SK-N-SH treated with all-trans-retinoic acid at 6 μM for 48 hours (cell line): ENCODE data around the gene SHOC2.

Source experiments
- ATAC-seq: fragments of 200-7000 bp; cut with Tn5 transposase; 3 replicates; pipeline ENCODE4 v1.9.1; 2020; ENCODE audit warnings: mild to moderate bottlenecking, moderate library complexity
- ARNTL ChIP-seq: fragments of 450-650 bp; formaldehyde crosslinking; IDR thresholded peaks from 2 replicates; pipeline ENCODE4 v1.5.0; 2020; ENCODE audit warnings: low read depth, mild to moderate bottlenecking, moderate library complexity, borderline replicate concordance
- BACH2 ChIP-seq: fragments of 250-450 bp; sonication (Bioruptor Pico); IDR thresholded peaks from 2 replicates; pipeline ENCODE4 v1.9.0; 2021; ENCODE audit warnings: mild to moderate bottlenecking, borderline replicate concordance
- CSDC2 ChIP-seq: fragments of 250-450 bp; sonication (Bioruptor Pico); IDR thresholded peaks from 2 replicates; pipeline ENCODE4 v1.5.0; 2020; ENCODE audit warnings: mild to moderate bottlenecking, moderate library complexity
- ESRRG ChIP-seq: fragments of 250-450 bp; sonication (Bioruptor Pico); IDR thresholded peaks from 2 replicates; pipeline ENCODE4 v1.6.1; 2021; ENCODE audit warnings: mild to moderate bottlenecking
- GLIS3 ChIP-seq: fragments of 250-450 bp; sonication (Bioruptor Pico); IDR thresholded peaks from 2 replicates; pipeline ENCODE4 v1.5.0; 2020; ENCODE audit warnings: mild to moderate bottlenecking, moderate library complexity
- OSR1 ChIP-seq: fragments of 250-450 bp; sonication (Bioruptor Pico); IDR thresholded peaks from 2 replicates; pipeline ENCODE4 v1.8.0; 2022; ENCODE audit warnings: moderate library complexity, mild to moderate bottlenecking, inconsistent platforms
- RARB ChIP-seq: fragments of 250-450 bp; sonication (Bioruptor Pico); IDR thresholded peaks from 2 replicates; pipeline ENCODE4 v1.8.0; 2021; ENCODE audit warnings: mild to moderate bottlenecking, moderate library complexity
- SNAI2 ChIP-seq: fragments of 250-450 bp; sonication (Bioruptor Pico); IDR thresholded peaks from 2 replicates; pipeline ENCODE4 v1.5.0; 2020; ENCODE audit warnings: mild to moderate bottlenecking, moderate library complexity
- TCF4 ChIP-seq: fragments of 250-450 bp; sonication (Bioruptor Pico); IDR thresholded peaks from 2 replicates; pipeline ENCODE4 v1.8.0; 2021; ENCODE audit warnings: mild to moderate bottlenecking, moderate library complexity, borderline replicate concordance
- TOX ChIP-seq: fragments of 250-450 bp; sonication (Bioruptor Pico); IDR thresholded peaks from 2 replicates; pipeline ENCODE4 v1.8.0; 2021; ENCODE audit warnings: mild to moderate bottlenecking, moderate library complexity, borderline replicate concordance
- ZC3H10 ChIP-seq: fragments of 250-450 bp; sonication (Bioruptor Pico); IDR thresholded peaks from 2 replicates; pipeline ENCODE4 v1.5.1; 2021; ENCODE audit warnings: mild to moderate bottlenecking, moderate library complexity
- ZFP3 ChIP-seq: fragments of 250-450 bp; sonication (Bioruptor Pico); IDR thresholded peaks from 2 replicates; pipeline ENCODE4 v1.5.0; 2020; ENCODE audit warnings: mild to moderate bottlenecking, moderate library complexity
- ZFP30 ChIP-seq: fragments of 450-650 bp; formaldehyde crosslinking; IDR thresholded peaks from 2 replicates; pipeline ENCODE4 v1.5.0; 2022; ENCODE audit warnings: mild to moderate bottlenecking, moderate library complexity
- ZNF565 ChIP-seq: fragments of 450-650 bp; formaldehyde crosslinking; conservative IDR thresholded peaks from 2 replicates; pipeline ENCODE4 v1.5.0; 2020; ENCODE audit warnings: low read depth, mild to moderate bottlenecking, moderate library complexity
- ZNF70 ChIP-seq: fragments of 450-650 bp; formaldehyde crosslinking; IDR thresholded peaks from 2 replicates; pipeline ENCODE4 v1.5.0; 2020; ENCODE audit warnings: mild to moderate bottlenecking, moderate library complexity
- ZNF8 ChIP-seq: fragments of 450-650 bp; formaldehyde crosslinking; IDR thresholded peaks from 2 replicates; pipeline ENCODE4 v1.5.0; 2020; ENCODE audit warnings: mild to moderate bottlenecking, moderate library complexity
- TF ChIP-seq, protein P1 (sequence below): fragments of 250-450 bp; sonication (Bioruptor Pico); IDR thresholded peaks from 2 replicates; pipeline ENCODE4 v1.5.0; 2020; ENCODE audit warnings: mild to moderate bottlenecking, moderate library complexity
- TF ChIP-seq, protein P2 (sequence below): fragments of 250-450 bp; sonication (Bioruptor Pico); IDR thresholded peaks from 2 replicates; pipeline ENCODE4 v1.8.0; 2020; ENCODE audit warnings: mild to moderate bottlenecking, moderate library complexity, borderline replicate concordance
- TF ChIP-seq, protein P3 (sequence below): fragments of 250-450 bp; sonication (Bioruptor Pico); IDR thresholded peaks from 2 replicates; pipeline ENCODE4 v1.8.0; 2021; ENCODE audit warnings: low read depth, mild to moderate bottlenecking, moderate library complexity, borderline replicate concordance
- TF ChIP-seq, protein P4 (sequence below): fragments of 250-450 bp; sonication (Bioruptor Pico); IDR thresholded peaks from 2 replicates; pipeline ENCODE4 v1.5.1; 2021; ENCODE audit warnings: mild to moderate bottlenecking, moderate library complexity

The SHOC2 gene

DNA sequence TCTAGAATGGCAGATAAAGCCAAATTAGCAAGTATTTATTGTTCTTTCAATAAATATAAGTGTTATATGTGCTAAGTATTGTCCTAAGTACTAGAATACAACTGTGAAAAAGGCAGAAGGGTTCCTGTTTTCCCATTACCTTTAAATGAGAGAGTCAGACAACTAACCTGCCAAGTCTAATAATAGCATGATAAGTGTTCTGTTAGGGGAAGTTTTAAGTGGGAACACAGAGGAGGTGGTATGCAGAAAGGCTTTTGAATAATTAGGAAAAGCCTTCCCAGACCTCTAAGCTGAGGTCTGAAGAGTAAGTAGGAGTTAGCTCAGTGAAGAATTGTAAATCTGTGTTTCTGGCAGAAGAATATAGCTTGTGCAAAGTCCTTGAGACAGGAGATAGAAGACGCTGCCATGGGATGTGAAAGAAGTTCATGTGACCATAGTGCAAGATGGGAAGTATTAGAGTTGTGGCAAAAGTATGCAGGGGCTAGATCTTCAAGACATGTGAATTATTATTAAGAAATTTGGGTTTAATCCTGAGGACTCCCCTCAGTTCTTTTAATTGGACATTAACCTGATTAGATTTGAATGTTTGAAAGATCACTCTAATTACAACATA, 12.5 kb downstream of the SHOC2 start:
- TF ChIP-seq RARB (no peak), ESRRG (no peak), ZNF70 (CRISPR knock-in tag) (no peak), ZC3H10 (CRISPR knock-in tag) (no peak)
- TF ChIP-seq, protein P1, sequence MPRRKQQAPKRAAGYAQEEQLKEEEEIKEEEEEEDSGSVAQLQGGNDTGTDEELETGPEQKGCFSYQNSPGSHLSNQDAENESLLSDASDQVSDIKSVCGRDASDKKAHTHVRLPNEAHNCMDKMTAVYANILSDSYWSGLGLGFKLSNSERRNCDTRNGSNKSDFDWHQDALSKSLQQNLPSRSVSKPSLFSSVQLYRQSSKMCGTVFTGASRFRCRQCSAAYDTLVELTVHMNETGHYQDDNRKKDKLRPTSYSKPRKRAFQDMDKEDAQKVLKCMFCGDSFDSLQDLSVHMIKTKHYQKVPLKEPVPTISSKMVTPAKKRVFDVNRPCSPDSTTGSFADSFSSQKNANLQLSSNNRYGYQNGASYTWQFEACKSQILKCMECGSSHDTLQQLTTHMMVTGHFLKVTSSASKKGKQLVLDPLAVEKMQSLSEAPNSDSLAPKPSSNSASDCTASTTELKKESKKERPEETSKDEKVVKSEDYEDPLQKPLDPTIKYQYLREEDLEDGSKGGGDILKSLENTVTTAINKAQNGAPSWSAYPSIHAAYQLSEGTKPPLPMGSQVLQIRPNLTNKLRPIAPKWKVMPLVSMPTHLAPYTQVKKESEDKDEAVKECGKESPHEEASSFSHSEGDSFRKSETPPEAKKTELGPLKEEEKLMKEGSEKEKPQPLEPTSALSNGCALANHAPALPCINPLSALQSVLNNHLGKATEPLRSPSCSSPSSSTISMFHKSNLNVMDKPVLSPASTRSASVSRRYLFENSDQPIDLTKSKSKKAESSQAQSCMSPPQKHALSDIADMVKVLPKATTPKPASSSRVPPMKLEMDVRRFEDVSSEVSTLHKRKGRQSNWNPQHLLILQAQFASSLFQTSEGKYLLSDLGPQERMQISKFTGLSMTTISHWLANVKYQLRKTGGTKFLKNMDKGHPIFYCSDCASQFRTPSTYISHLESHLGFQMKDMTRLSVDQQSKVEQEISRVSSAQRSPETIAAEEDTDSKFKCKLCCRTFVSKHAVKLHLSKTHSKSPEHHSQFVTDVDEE (CRISPR knock-in tag) = no peak
- TF ChIP-seq, protein P2, sequence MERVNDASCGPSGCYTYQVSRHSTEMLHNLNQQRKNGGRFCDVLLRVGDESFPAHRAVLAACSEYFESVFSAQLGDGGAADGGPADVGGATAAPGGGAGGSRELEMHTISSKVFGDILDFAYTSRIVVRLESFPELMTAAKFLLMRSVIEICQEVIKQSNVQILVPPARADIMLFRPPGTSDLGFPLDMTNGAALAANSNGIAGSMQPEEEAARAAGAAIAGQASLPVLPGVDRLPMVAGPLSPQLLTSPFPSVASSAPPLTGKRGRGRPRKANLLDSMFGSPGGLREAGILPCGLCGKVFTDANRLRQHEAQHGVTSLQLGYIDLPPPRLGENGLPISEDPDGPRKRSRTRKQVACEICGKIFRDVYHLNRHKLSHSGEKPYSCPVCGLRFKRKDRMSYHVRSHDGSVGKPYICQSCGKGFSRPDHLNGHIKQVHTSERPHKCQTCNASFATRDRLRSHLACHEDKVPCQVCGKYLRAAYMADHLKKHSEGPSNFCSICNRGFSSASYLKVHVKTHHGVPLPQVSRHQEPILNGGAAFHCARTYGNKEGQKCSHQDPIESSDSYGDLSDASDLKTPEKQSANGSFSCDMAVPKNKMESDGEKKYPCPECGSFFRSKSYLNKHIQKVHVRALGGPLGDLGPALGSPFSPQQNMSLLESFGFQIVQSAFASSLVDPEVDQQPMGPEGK = no peak
- ATAC-seq = no peak

DNA sequence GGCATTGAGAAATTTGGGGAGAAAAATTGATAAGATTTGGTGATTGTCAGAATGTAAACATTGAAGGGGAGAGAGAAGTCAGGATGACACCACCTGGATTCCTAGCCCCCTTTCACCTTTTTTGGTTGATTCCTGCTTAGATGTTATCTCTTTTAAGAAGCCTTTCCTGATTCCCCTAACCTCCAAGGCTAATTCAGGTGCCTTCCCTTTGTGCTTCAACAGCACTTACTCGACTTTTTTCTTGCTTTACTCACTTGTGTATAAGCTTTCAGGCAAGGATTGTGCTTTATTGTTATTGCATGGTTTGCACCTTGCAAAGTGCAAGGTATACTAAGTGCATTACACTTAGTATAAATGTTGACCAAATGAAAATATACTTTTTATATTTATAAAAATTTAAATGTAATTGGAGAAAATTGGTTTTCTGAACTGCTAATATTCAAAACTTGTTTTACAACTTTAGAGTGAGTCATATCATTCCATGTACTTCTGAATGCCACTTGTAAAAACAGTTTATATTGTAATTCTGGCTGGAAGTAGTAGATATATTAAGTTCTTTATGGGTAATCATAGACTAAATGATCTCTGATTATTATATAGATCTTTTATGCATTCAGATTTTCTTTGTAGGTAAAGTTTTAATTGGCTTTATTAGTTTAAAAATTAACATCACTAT, 13.2 kb downstream of the SHOC2 start:
- ATAC-seq = no peak

DNA sequence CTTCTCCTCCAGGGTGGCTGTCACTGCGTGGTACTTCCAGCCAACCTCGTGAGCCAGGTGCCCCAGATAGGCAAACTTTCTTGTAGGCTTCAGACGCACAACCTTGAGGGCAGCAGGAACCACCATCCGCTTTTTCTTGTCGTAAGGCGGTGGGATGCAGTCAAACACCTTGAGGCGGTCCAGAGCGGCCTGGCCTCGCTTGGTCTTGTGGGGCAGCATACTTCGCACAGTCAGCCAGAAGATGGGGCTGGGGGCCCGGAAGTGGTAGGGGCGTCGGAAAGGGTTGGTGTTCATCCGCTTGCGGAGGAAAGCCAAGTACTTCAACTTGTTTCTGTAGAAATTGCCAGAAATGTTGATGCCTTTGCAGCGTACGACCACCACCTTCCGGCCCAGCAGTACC, 17.4 kb downstream of the SHOC2 start:
- no peak for ATAC-seq
- TF ChIP-seq TCF4 (CRISPR knock-in tag) = no peak
- TF ChIP-seq ZC3H10 (CRISPR knock-in tag) = no peak
- no peak for TF ChIP-seq ARNTL (CRISPR knock-in tag)
- no peak for TF ChIP-seq CSDC2 (CRISPR knock-in tag)
- no peak for TF ChIP-seq BACH2 (CRISPR knock-in tag)
- TF ChIP-seq OSR1 (CRISPR knock-in tag) = no peak
- TF ChIP-seq ZNF70 (CRISPR knock-in tag) = no peak
- TF ChIP-seq GLIS3 (CRISPR knock-in tag) = no peak
- no peak for TF ChIP-seq ZNF8 (CRISPR knock-in tag)
- no peak for TF ChIP-seq SNAI2 (CRISPR knock-in tag)
- TF ChIP-seq, protein P3, sequence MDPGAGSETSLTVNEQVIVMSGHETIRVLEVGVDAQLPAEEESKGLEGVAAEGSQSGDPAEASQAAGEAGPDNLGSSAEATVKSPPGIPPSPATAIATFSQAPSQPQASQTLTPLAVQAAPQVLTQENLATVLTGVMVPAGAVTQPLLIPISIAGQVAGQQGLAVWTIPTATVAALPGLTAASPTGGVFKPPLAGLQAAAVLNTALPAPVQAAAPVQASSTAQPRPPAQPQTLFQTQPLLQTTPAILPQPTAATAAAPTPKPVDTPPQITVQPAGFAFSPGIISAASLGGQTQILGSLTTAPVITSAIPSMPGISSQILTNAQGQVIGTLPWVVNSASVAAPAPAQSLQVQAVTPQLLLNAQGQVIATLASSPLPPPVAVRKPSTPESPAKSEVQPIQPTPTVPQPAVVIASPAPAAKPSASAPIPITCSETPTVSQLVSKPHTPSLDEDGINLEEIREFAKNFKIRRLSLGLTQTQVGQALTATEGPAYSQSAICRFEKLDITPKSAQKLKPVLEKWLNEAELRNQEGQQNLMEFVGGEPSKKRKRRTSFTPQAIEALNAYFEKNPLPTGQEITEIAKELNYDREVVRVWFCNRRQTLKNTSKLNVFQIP (CRISPR knock-in tag) = no peak
- no peak for TF ChIP-seq TOX (CRISPR knock-in tag)
- TF ChIP-seq, protein P2 = no peak
- no peak for TF ChIP-seq ZFP30 (CRISPR knock-in tag)
- TF ChIP-seq, protein P1 (CRISPR knock-in tag) = no peak
- TF ChIP-seq ZFP3 (CRISPR knock-in tag) = no peak

More for the DNA sequence above, 13.2 kb downstream of the SHOC2 start:
- TF ChIP-seq, protein P4, sequence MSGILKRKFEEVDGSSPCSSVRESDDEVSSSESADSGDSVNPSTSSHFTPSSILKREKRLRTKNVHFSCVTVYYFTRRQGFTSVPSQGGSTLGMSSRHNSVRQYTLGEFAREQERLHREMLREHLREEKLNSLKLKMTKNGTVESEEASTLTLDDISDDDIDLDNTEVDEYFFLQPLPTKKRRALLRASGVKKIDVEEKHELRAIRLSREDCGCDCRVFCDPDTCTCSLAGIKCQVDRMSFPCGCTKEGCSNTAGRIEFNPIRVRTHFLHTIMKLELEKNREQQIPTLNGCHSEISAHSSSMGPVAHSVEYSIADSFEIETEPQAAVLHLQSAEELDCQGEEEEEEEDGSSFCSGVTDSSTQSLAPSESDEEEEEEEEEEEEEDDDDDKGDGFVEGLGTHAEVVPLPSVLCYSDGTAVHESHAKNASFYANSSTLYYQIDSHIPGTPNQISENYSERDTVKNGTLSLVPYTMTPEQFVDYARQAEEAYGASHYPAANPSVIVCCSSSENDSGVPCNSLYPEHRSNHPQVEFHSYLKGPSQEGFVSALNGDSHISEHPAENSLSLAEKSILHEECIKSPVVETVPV (CRISPR knock-in tag) = no peak
- TF ChIP-seq TOX (CRISPR knock-in tag) (no peak), ZNF565 (CRISPR knock-in tag) (no peak), CSDC2 (CRISPR knock-in tag) (no peak)
- TF ChIP-seq, protein P2 = no peak
